H1 (cell line): ENCODE measurements around the gene C22orf39. TPM values are rescaled to one million over a fixed set of nuclear protein-coding genes. Genes with fewer than 3 reads are reported as not detected.

Experiments
- CTBP2 ChIP-seq: IDR thresholded peaks from 2 replicates; pipeline ENCODE4 v1.7.0; 2011; ENCODE audit warnings: borderline replicate concordance, mild to moderate bottlenecking, moderate library complexity, mixed read lengths, low read length; ENCODE audit not compliant: insufficient read depth, insufficient read length
- EGR1 ChIP-seq: IDR thresholded peaks from 2 replicates; pipeline ENCODE4 v1.6.1; 2011; ENCODE audit warnings: low read depth, low read length, borderline replicate concordance
- FOSL1 ChIP-seq: IDR thresholded peaks from 2 replicates; pipeline ENCODE4 v1.6.1; 2011; ENCODE audit warnings: mild to moderate bottlenecking, low read depth, low read length, moderate library complexity; ENCODE audit not compliant: insufficient read depth
- POU5F1 ChIP-seq: IDR thresholded peaks from 2 replicates; pipeline ENCODE4 v1.6.1; 2011; ENCODE audit warnings: low read depth, mild to moderate bottlenecking, low read length, moderate library complexity
- RAD21 ChIP-seq, 2 experiments: IDR thresholded peaks in 1 of 2; conservative IDR thresholded peaks in 1 of 2; 2 replicates each; pipeline ENCODE4 v1.6.1; 2011; ENCODE audit warnings: low read depth in 2 of 2, low read length in 2 of 2, improper control_type of control experiment in 1 of 2, inconsistent platforms in 1 of 2, mild to moderate bottlenecking in 1 of 2, moderate library complexity in 1 of 2
- SP4 ChIP-seq: IDR thresholded peaks from 2 replicates; pipeline ENCODE4 v1.6.1; 2012; ENCODE audit warnings: low read length, inconsistent platforms
- polyA plus RNA-seq, 7 experiments: library from polyadenylated mRNA; depleted of rRNA in 3 of 7; stranded (reverse) in 5 of 7; unstranded in 2 of 7; fragments of >200 nt in 5 of 7; fragments of 200-250 nt in 2 of 7; gene quantifications; 1 replicate in 5 of 7; 2 replicates in 1 of 7; 4 replicates in 1 of 7; pipeline versions ENCODE4 v1.2.1 to v1.2.3, GENCODE V29; 2011 to 2013; ENCODE audit warnings: missing spikeins in 2 of 7, mixed read lengths in 2 of 7
- total RNA-seq: library from RNA; stranded (reverse); fragmentation: NEBNext Ultra II Directional; extraction: Animal tissue kit (Norgen Biotek cat#: 25700); gene quantifications from 2 replicates; pipeline ENCODE4 v1.2.1, GENCODE V29; 2021
- TF ChIP-seq, protein P1 (sequence below): fragments of 300-600 bp; sonication (generic); IDR thresholded peaks from 2 replicates; pipeline ENCODE4 v1.7.1; 2012; ENCODE audit warnings: low read length, moderate library complexity, mild to moderate bottlenecking, inconsistent platforms; ENCODE audit not compliant: insufficient replicate concordance

C22orf39 gene
- total and polyA plus RNA-seq, 2 of the 8 experiments (the other 6 are each of a cell fraction or from before 2014, with no cell fraction given), result 22.7 to 27.7 TPM

DNA sequence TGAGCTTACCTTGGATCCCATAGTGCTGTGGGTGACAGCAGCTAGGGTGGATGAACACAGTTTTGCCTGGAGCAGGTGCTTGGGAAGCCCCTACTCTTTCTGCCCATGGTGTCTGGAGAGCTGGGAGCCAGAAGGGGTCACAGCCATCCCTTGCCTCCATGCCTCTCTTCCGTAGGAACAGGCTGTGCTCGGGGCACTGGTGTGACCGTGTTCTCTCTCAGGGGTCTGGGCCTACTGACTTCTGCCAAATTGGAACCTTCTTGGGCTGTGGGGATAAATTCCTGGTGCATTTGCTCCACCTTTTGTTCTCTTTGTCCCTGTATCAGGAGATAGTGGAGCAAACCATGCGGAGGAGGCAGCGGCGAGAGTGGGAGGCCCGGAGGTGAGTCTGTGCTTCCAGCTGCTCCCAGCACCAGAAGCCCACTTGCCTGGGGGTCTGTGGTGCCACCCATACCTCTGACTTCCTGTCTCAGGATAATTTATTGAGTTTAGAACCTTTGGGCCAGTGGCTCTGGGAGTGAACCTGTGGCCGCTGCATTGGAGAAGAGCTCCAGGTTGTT is 46.6 kb upstream of the C22orf39 start (continued):
- TF ChIP-seq RAD21 (IDR thresholded peaks at IDR 0.05 in 1 of 2, conservative IDR thresholded peaks at IDR 0.05 in 1 of 2; ENCODE audit: low read depth in 2 of 2, low read length in 2 of 2), result no peak
- TF ChIP-seq EGR1, result no peak
- no peak for TF ChIP-seq SP4
- TF ChIP-seq, protein P1, sequence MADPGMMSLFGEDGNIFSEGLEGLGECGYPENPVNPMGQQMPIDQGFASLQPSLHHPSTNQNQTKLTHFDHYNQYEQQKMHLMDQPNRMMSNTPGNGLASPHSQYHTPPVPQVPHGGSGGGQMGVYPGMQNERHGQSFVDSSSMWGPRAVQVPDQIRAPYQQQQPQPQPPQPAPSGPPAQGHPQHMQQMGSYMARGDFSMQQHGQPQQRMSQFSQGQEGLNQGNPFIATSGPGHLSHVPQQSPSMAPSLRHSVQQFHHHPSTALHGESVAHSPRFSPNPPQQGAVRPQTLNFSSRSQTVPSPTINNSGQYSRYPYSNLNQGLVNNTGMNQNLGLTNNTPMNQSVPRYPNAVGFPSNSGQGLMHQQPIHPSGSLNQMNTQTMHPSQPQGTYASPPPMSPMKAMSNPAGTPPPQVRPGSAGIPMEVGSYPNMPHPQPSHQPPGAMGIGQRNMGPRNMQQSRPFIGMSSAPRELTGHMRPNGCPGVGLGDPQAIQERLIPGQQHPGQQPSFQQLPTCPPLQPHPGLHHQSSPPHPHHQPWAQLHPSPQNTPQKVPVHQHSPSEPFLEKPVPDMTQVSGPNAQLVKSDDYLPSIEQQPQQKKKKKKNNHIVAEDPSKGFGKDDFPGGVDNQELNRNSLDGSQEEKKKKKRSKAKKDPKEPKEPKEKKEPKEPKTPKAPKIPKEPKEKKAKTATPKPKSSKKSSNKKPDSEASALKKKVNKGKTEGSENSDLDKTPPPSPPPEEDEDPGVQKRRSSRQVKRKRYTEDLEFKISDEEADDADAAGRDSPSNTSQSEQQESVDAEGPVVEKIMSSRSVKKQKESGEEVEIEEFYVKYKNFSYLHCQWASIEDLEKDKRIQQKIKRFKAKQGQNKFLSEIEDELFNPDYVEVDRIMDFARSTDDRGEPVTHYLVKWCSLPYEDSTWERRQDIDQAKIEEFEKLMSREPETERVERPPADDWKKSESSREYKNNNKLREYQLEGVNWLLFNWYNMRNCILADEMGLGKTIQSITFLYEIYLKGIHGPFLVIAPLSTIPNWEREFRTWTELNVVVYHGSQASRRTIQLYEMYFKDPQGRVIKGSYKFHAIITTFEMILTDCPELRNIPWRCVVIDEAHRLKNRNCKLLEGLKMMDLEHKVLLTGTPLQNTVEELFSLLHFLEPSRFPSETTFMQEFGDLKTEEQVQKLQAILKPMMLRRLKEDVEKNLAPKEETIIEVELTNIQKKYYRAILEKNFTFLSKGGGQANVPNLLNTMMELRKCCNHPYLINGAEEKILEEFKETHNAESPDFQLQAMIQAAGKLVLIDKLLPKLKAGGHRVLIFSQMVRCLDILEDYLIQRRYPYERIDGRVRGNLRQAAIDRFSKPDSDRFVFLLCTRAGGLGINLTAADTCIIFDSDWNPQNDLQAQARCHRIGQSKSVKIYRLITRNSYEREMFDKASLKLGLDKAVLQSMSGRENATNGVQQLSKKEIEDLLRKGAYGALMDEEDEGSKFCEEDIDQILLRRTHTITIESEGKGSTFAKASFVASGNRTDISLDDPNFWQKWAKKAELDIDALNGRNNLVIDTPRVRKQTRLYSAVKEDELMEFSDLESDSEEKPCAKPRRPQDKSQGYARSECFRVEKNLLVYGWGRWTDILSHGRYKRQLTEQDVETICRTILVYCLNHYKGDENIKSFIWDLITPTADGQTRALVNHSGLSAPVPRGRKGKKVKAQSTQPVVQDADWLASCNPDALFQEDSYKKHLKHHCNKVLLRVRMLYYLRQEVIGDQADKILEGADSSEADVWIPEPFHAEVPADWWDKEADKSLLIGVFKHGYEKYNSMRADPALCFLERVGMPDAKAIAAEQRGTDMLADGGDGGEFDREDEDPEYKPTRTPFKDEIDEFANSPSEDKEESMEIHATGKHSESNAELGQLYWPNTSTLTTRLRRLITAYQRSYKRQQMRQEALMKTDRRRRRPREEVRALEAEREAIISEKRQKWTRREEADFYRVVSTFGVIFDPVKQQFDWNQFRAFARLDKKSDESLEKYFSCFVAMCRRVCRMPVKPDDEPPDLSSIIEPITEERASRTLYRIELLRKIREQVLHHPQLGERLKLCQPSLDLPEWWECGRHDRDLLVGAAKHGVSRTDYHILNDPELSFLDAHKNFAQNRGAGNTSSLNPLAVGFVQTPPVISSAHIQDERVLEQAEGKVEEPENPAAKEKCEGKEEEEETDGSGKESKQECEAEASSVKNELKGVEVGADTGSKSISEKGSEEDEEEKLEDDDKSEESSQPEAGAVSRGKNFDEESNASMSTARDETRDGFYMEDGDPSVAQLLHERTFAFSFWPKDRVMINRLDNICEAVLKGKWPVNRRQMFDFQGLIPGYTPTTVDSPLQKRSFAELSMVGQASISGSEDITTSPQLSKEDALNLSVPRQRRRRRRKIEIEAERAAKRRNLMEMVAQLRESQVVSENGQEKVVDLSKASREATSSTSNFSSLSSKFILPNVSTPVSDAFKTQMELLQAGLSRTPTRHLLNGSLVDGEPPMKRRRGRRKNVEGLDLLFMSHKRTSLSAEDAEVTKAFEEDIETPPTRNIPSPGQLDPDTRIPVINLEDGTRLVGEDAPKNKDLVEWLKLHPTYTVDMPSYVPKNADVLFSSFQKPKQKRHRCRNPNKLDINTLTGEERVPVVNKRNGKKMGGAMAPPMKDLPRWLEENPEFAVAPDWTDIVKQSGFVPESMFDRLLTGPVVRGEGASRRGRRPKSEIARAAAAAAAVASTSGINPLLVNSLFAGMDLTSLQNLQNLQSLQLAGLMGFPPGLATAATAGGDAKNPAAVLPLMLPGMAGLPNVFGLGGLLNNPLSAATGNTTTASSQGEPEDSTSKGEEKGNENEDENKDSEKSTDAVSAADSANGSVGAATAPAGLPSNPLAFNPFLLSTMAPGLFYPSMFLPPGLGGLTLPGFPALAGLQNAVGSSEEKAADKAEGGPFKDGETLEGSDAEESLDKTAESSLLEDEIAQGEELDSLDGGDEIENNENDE, result no peak
- no peak for TF ChIP-seq POU5F1
- no peak for TF ChIP-seq FOSL1
- no peak for TF ChIP-seq CTBP2
- TF ChIP-seq, all 59 proteins: peak for 0
